Activated CD4-positive, alpha-beta T cell treated with anti-CD3 and anti-CD28 coated beads, Interleukin-2, amount 50 U/mL, for 4 hours (primary cell): Measurements from ENCODE around the gene SNHG17.
"Not testable (repeated sequence)": the region's sequence is repeated elsewhere in the genome, so short reads cannot be mapped to it uniquely, and the experiment has no call there.

Experiments used
- DNase-seq, 2 experiments: peaks; one replicate each; pipeline ENCODE4 v3.0.0-alpha.2; 2020

SNHG17 gene

GRCh38 chr20:38414769-38415450, 20.2 kb downstream of the SNHG17 start:
- no peak for DNase-seq

- DNase-seq: no peak
Observed at GRCh38 chr20:38412877-38413577, 22.1 kb downstream of the SNHG17 start.

DNA sequence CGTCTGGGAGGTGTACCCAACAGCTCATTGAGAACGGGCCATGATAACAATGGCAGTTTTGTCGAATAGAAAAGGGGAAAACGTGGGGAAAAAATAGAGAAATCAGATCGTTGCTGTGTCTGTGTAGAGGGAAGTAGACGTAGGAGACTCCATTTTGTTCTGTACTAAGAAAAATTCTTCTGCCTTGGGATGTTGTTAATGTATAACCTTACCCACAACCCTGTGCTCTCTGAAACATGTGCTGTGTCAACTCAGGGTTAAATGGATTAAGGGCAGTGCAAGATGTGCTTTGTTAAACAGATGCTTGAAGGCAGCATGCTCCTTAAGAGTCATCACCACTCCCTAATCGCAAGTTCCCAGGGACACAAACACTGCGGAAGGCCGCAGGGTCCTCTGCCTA, 27.3 kb downstream of the SNHG17 start:
- not testable (repeated sequence) for DNase-seq

- DNase-seq: no peak
Observed at GRCh38 chr20:38407321-38407720, 27.8 kb downstream of the SNHG17 start.

DNA sequence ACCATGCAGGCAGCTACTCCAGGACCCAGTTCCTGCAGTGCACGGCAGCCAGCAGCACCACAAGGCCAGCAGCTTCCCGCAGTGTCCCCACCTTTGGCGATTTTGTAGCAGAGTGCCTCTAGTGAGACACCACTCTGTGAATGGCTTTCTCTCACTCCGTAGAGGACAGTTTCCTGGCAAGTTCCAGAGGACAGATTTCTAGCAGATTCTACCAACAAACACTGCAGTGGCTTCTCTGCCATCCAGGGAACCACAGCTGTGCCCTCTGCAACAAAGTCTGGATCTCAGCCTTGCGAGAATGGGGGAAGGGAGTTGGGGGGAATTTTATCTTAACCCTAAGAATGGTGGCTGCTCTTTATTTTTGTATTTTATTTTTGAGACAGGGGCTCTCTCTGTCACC, 28.7 kb downstream of the SNHG17 start:
- no peak for DNase-seq

GRCh38 chr20:38405132-38405531, 30.0 kb downstream of the SNHG17 start:
- DNase-seq: no peak

DNA sequence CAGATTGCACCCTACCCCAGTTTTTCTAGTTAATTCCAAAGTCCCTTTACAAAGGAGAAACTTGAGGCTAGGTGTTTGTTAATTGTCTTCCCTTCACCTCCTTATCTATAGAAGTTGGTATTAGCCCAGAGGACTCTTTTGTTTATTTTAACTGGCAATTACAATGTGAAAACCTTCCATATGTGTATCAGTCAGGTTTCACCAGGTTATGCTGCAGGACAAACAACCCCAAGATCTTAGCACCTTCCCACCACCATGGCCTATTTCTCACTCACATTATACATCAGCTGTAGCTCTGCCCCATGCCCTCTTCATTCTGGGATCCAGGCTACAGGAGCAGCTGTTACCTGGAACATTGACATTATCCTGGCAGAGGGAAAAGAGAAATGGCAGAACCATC, 31.1 kb downstream of the SNHG17 start:
- DNase-seq: no peak

DNA sequence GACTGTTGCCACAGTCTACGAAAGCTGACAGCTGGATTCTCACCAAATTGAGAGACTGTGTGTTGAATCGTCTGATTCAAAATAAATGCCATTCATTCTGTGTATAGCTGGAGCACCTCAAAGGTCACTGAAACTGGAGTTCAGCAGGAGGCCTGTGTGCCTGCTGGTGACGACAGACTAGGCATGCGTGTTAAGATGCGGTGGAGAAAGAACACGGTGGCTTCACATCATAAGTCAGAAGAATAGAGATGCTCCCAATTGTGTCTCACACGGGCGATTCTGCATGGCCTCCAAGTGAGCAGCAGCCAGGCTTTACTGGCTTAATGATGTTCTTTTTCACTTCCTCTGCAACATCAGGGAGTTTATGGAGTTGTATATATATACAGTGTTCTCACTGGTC, 32.3 kb downstream of the SNHG17 start:
- DNase-seq: no peak

- DNase-seq: no peak
Observed at GRCh38 chr20:38402089-38402488, 33.0 kb downstream of the SNHG17 start.

DNA sequence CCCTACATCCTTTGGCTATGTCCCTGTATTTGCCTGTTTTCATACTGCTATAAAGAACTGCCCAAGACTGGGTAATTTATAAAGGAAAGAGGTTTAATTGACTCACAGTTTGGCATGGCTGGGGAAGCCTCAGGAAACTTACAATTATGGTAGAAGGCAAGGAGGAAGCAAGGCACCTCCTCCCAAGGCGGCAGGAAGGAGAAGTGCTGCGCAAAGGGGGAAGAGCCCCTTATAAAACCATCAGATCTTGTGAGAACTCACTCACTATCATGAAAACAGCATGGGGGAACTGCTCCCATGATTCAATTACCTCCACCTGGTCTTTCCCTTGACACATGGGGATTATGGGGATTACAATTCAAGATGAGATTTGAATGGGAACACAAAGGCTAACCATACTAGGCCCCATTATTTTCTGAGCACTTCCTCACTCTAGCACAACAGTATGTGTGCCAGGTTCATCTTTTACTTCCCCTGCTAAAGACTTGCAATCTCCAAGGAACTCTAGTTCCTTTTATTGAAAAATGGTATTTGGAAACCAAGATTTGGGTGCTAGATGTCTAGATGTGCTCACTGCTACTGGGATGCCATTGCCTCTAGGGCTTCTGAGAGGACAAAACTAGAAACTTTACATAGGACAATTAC, 39.3 kb downstream of the SNHG17 start:
- DNase-seq: not testable (repeated sequence)

GRCh38 chr20:38395165-38395564, 40.0 kb downstream of the SNHG17 start:
- DNase-seq: no peak

GRCh38 chr20:38393259-38393658, 41.9 kb downstream of the SNHG17 start:
- no peak for DNase-seq

GRCh38 chr20:38392356-38392755, 42.8 kb downstream of the SNHG17 start:
- DNase-seq: no peak

DNA sequence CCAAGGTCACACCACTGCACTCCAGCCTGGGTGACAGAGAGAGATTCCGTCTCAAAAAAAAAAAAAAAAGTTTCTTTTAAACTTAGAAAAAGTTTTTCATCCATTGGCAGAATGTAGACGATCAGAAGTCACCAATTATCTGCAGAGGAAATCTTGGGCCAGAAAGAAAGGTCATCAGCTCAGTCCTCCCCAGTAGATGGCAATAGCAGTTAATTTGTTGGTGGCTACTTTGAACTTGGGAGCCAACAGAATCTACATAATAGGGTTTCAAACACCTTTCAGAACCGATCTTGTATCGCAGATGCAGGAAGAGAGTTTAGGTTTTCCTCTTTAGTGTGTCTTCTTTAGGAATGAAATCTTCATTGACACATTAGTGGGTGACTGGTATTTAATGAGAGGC, 47.2 kb downstream of the SNHG17 start:
- DNase-seq: no peak

- DNase-seq: no peak
Observed at GRCh38 chr20:38386851-38387250, 48.3 kb downstream of the SNHG17 start.

- no peak for DNase-seq
Observed at GRCh38 chr20:38386004-38386403, 49.1 kb downstream of the SNHG17 start.

- no peak for DNase-seq
Observed at GRCh38 chr20:38383147-38383546, 52.0 kb downstream of the SNHG17 start.

- DNase-seq: not testable (repeated sequence)
Observed at GRCh38 chr20:38377838-38378237, 57.3 kb downstream of the SNHG17 start.

- no peak for DNase-seq
Observed at GRCh38 chr20:38377039-38377685, 58.0 kb downstream of the SNHG17 start.

DNA sequence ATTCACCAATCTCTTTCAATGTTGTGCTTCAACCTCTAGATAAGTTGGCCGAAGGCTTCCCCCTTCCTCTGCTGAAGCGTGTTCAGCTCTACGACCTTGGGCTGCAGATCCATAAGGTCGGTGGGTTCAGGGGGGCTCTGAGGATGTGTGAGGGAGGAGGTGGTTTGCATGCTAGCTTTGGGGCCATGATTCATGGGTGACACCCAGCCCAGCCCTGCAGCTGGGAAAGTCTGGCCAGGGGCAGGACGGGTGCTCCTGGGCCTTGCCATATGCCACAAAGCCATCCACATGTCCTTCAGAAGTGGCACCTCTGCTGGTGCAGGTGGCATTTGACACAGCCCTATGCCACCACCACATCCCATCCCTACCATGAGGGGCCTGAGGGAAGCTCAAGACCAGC, 61.2 kb downstream of the SNHG17 start:
- no peak for DNase-seq

- DNase-seq: no peak
Observed at GRCh38 chr20:38373231-38373867, 61.8 kb downstream of the SNHG17 start.

GRCh38 chr20:38372806-38373205, 62.3 kb downstream of the SNHG17 start:
- DNase-seq: no peak
